Endothelial cell of umbilical vein (primary cell): Measurements from ENCODE around the gene PSPC1. TPM values are rescaled to one million over a fixed set of nuclear protein-coding genes. Genes with fewer than 3 reads are reported as not detected.
"Not testable (repeated sequence)": the region's sequence is repeated elsewhere in the genome, so short reads cannot be mapped to it uniquely, and the experiment has no call there.

Experiments used
- BruUV-seq: library from RNA; stranded (reverse); fragments of 400-500 nt; replicated peaks from 2 replicates; lab custom pipeline; 2021; lab: Mats Ljungman, UMichigan
- CTCF ChIA-PET: fragments of 300-600, 350-600 bp; sonication (Branson Sonifier 250); formaldehyde crosslinking; loops from one replicate; lab custom pipeline; 2021; ENCODE audit warnings: antibody characterized with exemption, inconsistent platforms; lab: Charles Lee
- POLR2A ChIA-PET: fragments of 300-600, 350-600 bp; sonication (Branson Sonifier 250); formaldehyde crosslinking; loops from one replicate; lab custom pipeline; 2021; ENCODE audit warnings: antibody characterized with exemption, inconsistent platforms; lab: Charles Lee
- DNase-seq: peaks from one replicate; pipeline ENCODE4 v3.0.0-alpha.2; 2011; ENCODE audit warnings: low read depth, low spot score
- FAIRE-seq: peaks from 2 replicates; lab custom pipeline; 2011; peaks lifted over from hg19 to GRCh38; lab: Jason Lieb, UNC
- H2AFZ ChIP-seq: 2 replicates; pipeline ENCODE4 v1.6.0; 2012; ENCODE audit warnings: low read depth, low read length, control low read depth, inconsistent platforms
- H3K27ac ChIP-seq: 2 replicates; pipeline ENCODE4 v1.5.1; 2011; ENCODE audit warnings: low read depth, mild to moderate bottlenecking, control low read depth, low read length, moderate library complexity; ENCODE audit not compliant: insufficient read depth
- H3K27me3 ChIP-seq, 2 experiments: 2 replicates each; pipeline versions ENCODE4 v1.6.0 to v1.6.1; 2011; ENCODE audit warnings: low read length in 2 of 2, mixed read lengths in 1 of 2; ENCODE audit not compliant: control insufficient read depth in 2 of 2, insufficient read depth in 2 of 2
- H3K36me3 ChIP-seq, 2 experiments: 2 replicates in 1 of 2; 3 replicates in 1 of 2; pipeline ENCODE4 v1.5.1; 2011; ENCODE audit warnings: low read length in 2 of 2, mild to moderate bottlenecking in 1 of 2, moderate library complexity in 1 of 2; ENCODE audit not compliant: control insufficient read depth in 2 of 2, insufficient read depth in 2 of 2; ENCODE audit errors: extremely low read depth in 1 of 2
- H3K4me1 ChIP-seq: 3 replicates; pipeline ENCODE4 v1.5.1; 2011; ENCODE audit warnings: mild to moderate bottlenecking, low read length; ENCODE audit not compliant: control insufficient read depth, insufficient read depth; ENCODE audit errors: extremely low read depth
- H3K4me2 ChIP-seq: 2 replicates; pipeline ENCODE4 v1.6.1; 2011; ENCODE audit warnings: low read length, control low read depth, mixed read lengths; ENCODE audit not compliant: insufficient read depth
- H3K4me3 ChIP-seq, 3 experiments: fragments of 200-600 bp in 1 of 3; sonication (generic), shearing (Covaris generic) in 1 of 3; replicated peaks in 1 of 3; 2 replicates each; pipeline ENCODE4 v1.5.1; 2011 to 2016; ENCODE audit warnings: control low read depth in 3 of 3, low read length in 3 of 3, mild to moderate bottlenecking in 2 of 3, inconsistent platforms in 1 of 3, low read depth in 1 of 3, moderate library complexity in 1 of 3; ENCODE audit not compliant: insufficient read depth in 1 of 3
- H3K79me2 ChIP-seq: 2 replicates; pipeline ENCODE4 v1.6.0; 2012; ENCODE audit warnings: low read length, inconsistent platforms; ENCODE audit not compliant: control insufficient read depth, insufficient read depth
- H3K9ac ChIP-seq: replicated peaks from 2 replicates; pipeline ENCODE3; 2011; ENCODE audit warnings: low read length, control low read depth; ENCODE audit not compliant: insufficient read depth; ENCODE audit errors: extremely low read depth
- H3K9me1 ChIP-seq: replicated peaks from 3 replicates; pipeline ENCODE4 v1.6.0; 2011; ENCODE audit warnings: mild to moderate bottlenecking, low read length; ENCODE audit not compliant: control insufficient read depth, insufficient read depth; ENCODE audit errors: extremely low read depth
- H3K9me3 ChIP-seq: replicated peaks from 2 replicates; pipeline ENCODE4 v1.5.1; 2012; ENCODE audit warnings: low read length, inconsistent platforms; ENCODE audit not compliant: control insufficient read depth, insufficient read depth
- H4K20me1 ChIP-seq: replicated peaks from 2 replicates; pipeline ENCODE3; 2011; ENCODE audit warnings: mild to moderate bottlenecking, low read length; ENCODE audit not compliant: control insufficient read depth, insufficient read depth; ENCODE audit errors: extremely low read depth
- EZH2 ChIP-seq: IDR thresholded peaks from 2 replicates; pipeline ENCODE4 v1.6.1; 2012; ENCODE audit warnings: borderline replicate concordance, low read depth, mild to moderate bottlenecking, moderate library complexity, low read length, inconsistent platforms; ENCODE audit not compliant: severe bottlenecking
- FOS ChIP-seq: IDR thresholded peaks from 2 replicates; pipeline ENCODE4 v1.6.1; 2011; ENCODE audit warnings: mild to moderate bottlenecking, low read length, moderate library complexity, borderline replicate concordance; ENCODE audit not compliant: insufficient read depth
- GATA2 ChIP-seq: IDR thresholded peaks from 2 replicates; pipeline ENCODE4 v1.7.0; 2011; ENCODE audit warnings: low read depth, mild to moderate bottlenecking, moderate library complexity, mixed read lengths, low read length; ENCODE audit not compliant: insufficient read length, insufficient read depth
- JUN ChIP-seq: IDR thresholded peaks from 2 replicates; pipeline ENCODE4 v1.6.1; 2011; ENCODE audit warnings: borderline replicate concordance, low read depth; ENCODE audit not compliant: insufficient read length, insufficient read depth
- MAX ChIP-seq: IDR thresholded peaks from 2 replicates; pipeline ENCODE4 v1.6.1; 2011; ENCODE audit not compliant: insufficient read depth, insufficient read length
- MYC ChIP-seq: IDR thresholded peaks from one replicate; pipeline ENCODE4 v1.6.1; 2011; ENCODE audit warnings: mild to moderate bottlenecking, low read depth, low read length
- POLR2A ChIP-seq: IDR thresholded peaks from 2 replicates; pipeline ENCODE4 v1.6.1; 2012; ENCODE audit warnings: low read depth, mild to moderate bottlenecking, control low read depth, low read length
- POLR2AphosphoS5 ChIP-seq: IDR thresholded peaks from 2 replicates; pipeline ENCODE4 v1.6.1; 2012; ENCODE audit warnings: low read depth, mild to moderate bottlenecking, control low read depth, low read length, moderate library complexity; ENCODE audit not compliant: insufficient read depth
- dilution Hi-C: fragments of 300-500 bp; cut with MboI; formaldehyde crosslinking; loops from one replicate; pipeline ENCODE4 v1.15.0; 2019; ENCODE audit warnings: low sequenced_read_pairs; ENCODE audit not compliant: extremely low pct_ligation_motif_present
- intact Hi-C: fragments of 100-400 bp; cut with micrococcal nuclease; formaldehyde crosslinking; loops from one replicate; pipeline ENCODE4 v1.10.0; 2022
- polyA plus RNA-seq, 4 experiments: library from polyadenylated mRNA; depleted of rRNA in 3 of 4; stranded (reverse) in 3 of 4; unstranded in 1 of 4; fragments of >200 nt; gene quantifications; 2 replicates each; pipeline versions ENCODE4 v1.2.1 to v1.2.3, GENCODE V29; 2011 to 2012; ENCODE audit warnings: missing spikeins in 1 of 4
- total RNA-seq: library from RNA; stranded (reverse); gene quantifications from 2 replicates; pipeline ENCODE4 v1.2.3, GENCODE V29; 2021
- TF ChIP-seq, protein P1 (sequence below), 2 donors: IDR thresholded peaks; 1 replicate in 1 of 2; 2 replicates in 1 of 2; pipeline ENCODE4 v1.5.1; 2011; ENCODE audit warnings: low read length in 2 of 2, mild to moderate bottlenecking in 2 of 2, moderate library complexity in 2 of 2, control low read depth in 1 of 2, inconsistent platforms in 1 of 2, low read depth in 1 of 2; ENCODE audit not compliant: insufficient read depth in 1 of 2; ENCODE audit errors: extremely low read depth in 1 of 2

PSPC1 gene
- total and polyA plus RNA-seq, 2 donors (not counting 3 experiments of a cell fraction or from before 2014, with no cell fraction given), result 22.8 to 55.7 TPM

DNA sequence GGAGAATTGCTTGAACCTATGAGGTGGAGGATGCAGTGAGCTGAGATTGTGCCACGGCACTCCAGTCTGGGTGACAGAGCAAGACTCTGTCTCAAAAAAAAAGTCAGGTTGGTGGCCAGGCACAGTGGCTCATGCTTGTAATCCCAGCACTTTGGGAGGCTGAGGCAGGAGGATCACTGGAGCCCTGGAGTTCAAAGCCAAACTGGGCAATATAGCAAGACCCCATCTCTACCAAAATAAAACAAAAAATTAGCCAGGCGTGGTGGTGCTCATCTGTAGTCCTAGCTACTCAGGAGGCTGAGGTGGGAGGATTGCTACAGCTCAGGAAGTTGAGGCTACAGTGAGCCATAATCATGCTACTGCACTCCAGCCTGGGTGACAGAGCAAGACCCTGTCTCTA lies 33.1 kb upstream of the PSPC1 start:
- dilution Hi-C loops, H3K4me1 ChIP-seq, POLR2A ChIA-PET, H3K36me3 ChIP-seq, H3K27ac ChIP-seq, DNase-seq, H3K4me2 ChIP-seq, H2AFZ ChIP-seq, H3K9ac ChIP-seq, H3K4me3 ChIP-seq, H3K27me3 ChIP-seq, BruUV-seq, FAIRE-seq, CTCF ChIA-PET, H3K9me1 ChIP-seq, H4K20me1 ChIP-seq, H3K9me3 ChIP-seq, H3K79me2 ChIP-seq: not testable (repeated sequence)
- intact Hi-C loops, result loop anchor here (5.0 kb wide), 1 partner anchor 184 kb away; the partner anchor contains the start of gene MPHOSPH8

DNA sequence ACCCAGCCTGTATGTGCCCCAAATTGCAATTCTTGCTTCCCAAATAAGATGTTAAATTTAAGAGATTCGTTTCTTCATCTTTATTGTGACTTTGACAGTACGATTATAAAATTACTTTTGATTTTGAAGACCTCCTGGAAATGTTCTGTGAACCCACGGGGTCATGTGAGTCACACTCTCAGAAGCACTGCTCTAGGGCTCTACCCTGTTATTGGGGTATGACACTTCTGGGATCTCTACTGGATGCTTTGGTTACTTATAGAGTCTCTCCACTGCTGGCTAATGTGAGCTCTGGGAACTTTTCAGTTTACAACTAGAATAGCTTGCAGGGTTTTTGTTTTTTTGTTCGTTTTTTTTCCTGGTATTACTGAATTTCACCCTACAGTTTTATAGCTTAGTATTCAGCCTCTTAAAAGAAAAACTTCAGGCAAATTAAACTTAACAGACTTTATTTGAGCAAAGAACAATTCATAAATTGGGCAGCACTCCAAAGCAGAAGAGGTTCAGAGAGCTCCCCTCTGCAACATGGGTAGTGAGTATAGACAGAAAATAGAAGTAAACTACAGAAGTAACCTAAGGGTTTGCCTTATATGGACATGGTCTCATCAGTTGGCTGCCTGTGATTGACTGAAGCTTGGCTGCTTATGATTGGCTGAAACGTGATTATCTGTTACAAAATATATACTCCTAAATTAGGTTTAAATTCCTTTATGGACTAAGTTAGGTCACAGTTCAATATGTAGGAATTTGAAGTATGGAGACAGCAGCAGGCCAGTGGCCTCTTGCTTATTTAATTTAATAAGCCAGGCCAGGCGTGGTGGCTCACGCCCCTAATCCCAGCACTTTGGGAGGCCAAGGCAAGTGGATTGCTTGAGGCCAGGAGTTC lies 28.5 kb upstream of the PSPC1 start:
- ChIA-PET CTCF (no interaction called here), POLR2A (no interaction called here)
- FAIRE-seq, result no peak
- H4K20me1 ChIP-seq, result no peaks in the 10 kb centered on the region
- intact Hi-C loops, result no loop called here
- H3K9me1 ChIP-seq, result no peaks in the 10 kb centered on the region
- no peak overlapping the region for H3K9ac ChIP-seq
- no peak overlapping the region for H3K27ac ChIP-seq
- H3K79me2 ChIP-seq, result no peaks in the 10 kb centered on the region
- no peaks in the 10 kb centered on the region for H3K4me1 ChIP-seq
- no peaks in the 10 kb centered on the region for H3K27me3 ChIP-seq
- BruUV-seq, result no TSS peak
- no peak for TF ChIP-seq JUN
- TF ChIP-seq, protein P1, sequence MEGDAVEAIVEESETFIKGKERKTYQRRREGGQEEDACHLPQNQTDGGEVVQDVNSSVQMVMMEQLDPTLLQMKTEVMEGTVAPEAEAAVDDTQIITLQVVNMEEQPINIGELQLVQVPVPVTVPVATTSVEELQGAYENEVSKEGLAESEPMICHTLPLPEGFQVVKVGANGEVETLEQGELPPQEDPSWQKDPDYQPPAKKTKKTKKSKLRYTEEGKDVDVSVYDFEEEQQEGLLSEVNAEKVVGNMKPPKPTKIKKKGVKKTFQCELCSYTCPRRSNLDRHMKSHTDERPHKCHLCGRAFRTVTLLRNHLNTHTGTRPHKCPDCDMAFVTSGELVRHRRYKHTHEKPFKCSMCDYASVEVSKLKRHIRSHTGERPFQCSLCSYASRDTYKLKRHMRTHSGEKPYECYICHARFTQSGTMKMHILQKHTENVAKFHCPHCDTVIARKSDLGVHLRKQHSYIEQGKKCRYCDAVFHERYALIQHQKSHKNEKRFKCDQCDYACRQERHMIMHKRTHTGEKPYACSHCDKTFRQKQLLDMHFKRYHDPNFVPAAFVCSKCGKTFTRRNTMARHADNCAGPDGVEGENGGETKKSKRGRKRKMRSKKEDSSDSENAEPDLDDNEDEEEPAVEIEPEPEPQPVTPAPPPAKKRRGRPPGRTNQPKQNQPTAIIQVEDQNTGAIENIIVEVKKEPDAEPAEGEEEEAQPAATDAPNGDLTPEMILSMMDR (IDR thresholded peaks at IDR 0.05; ENCODE audit: extremely low read depth in 1 of 2, insufficient read depth in 1 of 2, low read depth in 1 of 2, low read length in 2 of 2), result no peak
- no peak for TF ChIP-seq POLR2AphosphoS5
- no peak for TF ChIP-seq POLR2A
- TF ChIP-seq GATA2, result no peak
- no peak for TF ChIP-seq EZH2
- no peak for TF ChIP-seq FOS
- TF ChIP-seq MAX, result no peak
- TF ChIP-seq MYC, result no peak
- H2AFZ ChIP-seq, result no peak overlapping the region
- H3K4me3 ChIP-seq, result no peak overlapping the region
- H3K36me3 ChIP-seq, result no peaks in the 10 kb centered on the region
- H3K9me3 ChIP-seq, result no peaks in the 10 kb centered on the region
- DNase-seq, result no peak
- dilution Hi-C loops, result no loop called here
- H3K4me2 ChIP-seq, result no peak overlapping the region
